WI38 (cell line): ENCODE data around the gene PAOX.
"Not testable (repeated sequence)": the region's sequence is repeated elsewhere in the genome, so short reads cannot be mapped to it uniquely, and the experiment has no call there.

Source experiments
- H3K4me3 ChIP-seq: 2 replicates; pipeline ENCODE4 v1.5.1; 2011; ENCODE audit warnings: low read depth, mild to moderate bottlenecking, control low read depth, low read length
- TF ChIP-seq, protein P1 (sequence below): IDR thresholded peaks from 2 replicates; pipeline ENCODE4 v1.5.1; 2012; ENCODE audit warnings: low read depth, mild to moderate bottlenecking, control low read depth, low read length

Gene PAOX

DNA sequence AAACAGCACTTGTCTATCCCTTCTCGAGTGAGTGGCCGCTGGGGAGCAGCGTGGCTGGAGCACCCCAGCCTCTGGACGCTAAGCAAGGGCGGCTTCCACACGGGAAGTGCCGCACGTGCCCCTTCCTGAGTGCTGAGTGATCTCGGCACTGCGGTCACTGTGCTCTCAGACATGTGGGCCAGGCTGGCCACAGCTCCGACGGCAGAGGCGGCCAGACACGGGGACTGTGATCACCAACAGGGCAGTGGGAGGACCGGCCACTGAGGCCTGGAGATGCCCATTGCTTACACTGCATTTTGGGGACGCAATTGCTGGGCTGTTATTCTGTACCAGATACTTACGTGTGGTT is 13.0 kb upstream of the PAOX start:
- TF ChIP-seq, protein P1, sequence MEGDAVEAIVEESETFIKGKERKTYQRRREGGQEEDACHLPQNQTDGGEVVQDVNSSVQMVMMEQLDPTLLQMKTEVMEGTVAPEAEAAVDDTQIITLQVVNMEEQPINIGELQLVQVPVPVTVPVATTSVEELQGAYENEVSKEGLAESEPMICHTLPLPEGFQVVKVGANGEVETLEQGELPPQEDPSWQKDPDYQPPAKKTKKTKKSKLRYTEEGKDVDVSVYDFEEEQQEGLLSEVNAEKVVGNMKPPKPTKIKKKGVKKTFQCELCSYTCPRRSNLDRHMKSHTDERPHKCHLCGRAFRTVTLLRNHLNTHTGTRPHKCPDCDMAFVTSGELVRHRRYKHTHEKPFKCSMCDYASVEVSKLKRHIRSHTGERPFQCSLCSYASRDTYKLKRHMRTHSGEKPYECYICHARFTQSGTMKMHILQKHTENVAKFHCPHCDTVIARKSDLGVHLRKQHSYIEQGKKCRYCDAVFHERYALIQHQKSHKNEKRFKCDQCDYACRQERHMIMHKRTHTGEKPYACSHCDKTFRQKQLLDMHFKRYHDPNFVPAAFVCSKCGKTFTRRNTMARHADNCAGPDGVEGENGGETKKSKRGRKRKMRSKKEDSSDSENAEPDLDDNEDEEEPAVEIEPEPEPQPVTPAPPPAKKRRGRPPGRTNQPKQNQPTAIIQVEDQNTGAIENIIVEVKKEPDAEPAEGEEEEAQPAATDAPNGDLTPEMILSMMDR, result no peak
- no peak overlapping the region for H3K4me3 ChIP-seq

DNA sequence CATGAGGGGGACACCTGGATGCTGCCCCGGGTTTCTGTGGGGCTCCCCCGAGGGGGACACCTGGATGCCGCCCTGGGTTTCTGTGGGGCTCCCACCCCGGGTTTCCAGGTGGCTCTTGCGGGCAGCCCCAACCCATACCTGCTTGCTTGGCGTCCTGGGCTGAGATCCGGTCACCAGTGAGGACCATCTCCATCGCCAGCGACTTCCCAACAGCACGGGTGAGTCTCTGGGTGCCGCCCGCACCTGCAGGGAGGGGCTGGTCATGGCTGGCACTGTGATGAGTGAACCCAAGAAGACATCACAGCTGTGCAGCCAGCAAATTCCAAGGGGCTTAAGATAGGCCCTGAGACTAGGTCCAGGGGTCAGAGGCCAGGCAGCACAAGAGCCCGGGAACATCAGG is 12.3 kb upstream of the PAOX start:
- TF ChIP-seq, protein P1, result no peak
- no peak overlapping the region for H3K4me3 ChIP-seq

DNA sequence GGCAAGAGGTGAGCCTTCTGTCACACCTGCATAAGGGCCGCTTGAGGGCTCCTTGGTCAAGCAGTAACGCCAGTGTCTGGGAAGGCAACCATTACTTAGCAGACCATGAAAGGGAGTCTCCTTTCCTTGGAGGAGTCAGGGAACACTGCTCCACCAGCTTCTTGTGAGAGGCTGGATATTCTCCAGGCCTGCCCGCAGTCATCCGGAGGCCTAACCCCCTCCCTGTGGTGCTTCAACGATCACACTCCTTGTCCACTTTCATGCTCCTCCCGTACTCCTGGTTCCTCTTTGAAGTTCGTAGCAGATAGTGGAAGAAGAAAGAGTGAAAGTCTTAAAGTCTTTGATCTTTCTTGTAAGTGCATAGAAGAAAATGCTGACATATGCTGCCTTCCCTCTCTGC is 11.6 kb upstream of the PAOX start:
- H3K4me3 ChIP-seq, result not testable (repeated sequence)

DNA sequence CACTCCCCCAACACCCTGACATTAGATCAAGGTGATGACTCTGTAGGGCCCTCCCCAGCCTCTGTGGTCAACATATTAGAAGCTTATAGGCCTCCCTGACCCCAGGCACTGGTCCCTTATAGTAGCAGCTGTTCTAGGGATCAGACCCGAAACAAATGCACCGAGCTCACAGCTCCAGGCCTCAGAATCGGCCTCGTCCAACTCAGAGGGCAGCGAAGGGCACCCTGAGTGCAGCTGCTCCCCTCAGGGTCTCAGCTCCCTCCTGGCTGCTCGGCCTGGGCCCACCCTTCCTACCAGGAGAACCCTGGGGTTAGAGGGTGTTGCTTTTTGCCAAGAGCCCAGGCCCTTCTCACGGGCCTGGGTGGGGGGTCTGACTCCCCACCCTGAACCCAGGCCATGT is 10.9 kb upstream of the PAOX start:
- no peak overlapping the region for H3K4me3 ChIP-seq
- TF ChIP-seq, protein P1, result no peak

DNA sequence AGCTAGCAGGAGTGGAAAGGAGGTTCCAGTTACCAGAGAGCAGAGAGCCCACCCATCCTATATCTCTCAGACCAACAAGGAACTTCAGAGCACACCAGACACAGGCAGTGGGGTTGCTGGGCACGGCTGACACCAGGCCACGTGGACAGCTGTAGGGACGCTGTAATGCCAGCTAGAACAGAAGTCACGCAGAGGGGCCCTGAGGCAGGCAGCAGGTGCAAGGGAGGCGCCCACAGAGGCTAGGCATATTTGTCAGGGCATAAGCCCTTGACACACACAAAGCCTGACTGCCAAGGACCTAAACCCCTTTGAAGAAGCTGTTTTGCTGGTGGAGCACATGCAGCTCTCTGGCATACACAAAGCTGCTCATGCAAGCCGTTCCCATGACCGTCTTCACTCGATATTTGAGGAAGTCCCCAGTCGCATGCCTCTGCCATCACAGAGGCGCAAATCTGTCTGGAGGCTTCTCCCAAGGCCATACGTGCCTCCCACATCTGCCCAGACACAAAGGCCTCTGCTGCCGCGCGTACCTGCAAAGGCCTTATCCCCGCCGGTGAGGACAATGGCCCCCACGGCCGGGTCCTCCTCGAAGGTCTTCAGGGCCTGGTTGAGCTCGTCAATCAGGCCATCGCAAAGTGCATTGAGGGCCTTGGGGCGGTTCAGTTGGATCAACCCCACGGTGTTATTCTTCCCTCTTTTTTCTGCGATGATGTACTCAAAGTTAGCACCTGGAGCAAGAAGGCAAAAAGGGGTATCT is 8.9 kb upstream of the PAOX start:
- TF ChIP-seq, protein P1, result no peak
- H3K4me3 ChIP-seq, result no peak overlapping the region

DNA sequence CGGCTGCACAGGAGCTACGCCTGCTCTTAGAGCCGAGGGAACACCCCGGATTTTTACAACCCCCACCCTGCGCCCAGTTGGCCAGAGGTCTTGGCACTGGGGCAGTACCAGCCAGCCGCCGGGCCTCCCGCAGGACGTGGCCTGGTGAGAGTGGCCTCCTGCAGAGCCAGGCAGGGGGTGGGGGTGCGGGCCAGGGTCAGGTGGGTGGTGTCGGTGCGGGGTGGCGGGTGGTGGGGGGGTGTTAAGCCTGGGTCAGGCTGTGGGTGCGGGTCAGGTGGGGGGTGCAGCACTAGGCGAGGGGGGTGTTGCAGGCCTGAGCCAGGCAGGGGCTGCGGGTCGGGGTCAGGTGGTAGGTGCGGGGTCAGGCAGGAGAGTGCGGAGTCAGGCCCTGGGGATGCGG is 6.6 kb upstream of the PAOX start:
- H3K4me3 ChIP-seq, result peak overlapping the region; percentile 75
- TF ChIP-seq, protein P1, result no peak

DNA sequence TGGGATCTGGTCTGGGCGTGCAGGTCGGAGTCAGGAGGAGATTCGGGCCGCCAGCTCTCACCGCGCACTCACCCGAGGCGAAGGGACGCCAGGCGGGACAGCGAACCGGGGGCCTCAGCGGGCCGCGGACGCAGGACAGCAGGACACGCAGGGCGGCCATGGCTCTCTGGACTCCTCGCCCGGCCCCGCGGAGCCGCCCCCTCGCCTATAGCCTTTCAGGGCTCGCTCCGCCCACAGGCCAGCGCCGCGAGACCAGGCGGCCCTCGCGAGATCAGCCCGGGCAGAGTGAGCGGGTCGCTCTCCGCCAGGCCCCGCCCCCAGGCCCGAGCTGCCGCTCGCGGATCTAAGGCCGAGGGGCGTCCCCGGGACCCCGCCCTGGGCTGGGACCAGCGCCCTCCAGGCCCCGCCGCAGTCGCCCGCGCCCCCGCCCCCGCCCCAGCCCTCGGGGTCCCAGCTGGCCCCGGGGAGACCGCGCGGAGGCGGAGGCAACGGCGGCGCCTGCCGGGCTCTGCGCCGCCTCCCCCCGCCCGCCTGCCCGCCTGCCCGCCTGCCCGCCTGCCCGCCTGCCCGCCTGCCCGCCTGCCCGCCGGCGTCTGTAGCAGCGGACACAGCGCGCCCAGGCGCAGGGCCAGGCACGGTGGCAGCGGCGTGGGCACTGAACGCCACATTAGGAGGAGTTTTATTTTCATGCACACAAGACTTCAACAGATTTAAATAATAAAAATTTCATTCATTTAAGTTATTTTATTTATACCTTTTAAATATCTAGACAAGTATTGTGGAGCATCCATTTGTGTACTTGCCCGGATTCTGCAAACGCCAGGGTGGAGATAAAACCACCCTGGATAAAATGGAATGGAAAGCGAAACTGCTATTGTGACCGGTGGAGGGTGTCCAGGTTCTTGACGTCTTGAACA is 5.6 kb upstream of the PAOX start, which contains the start of gene ECHS1:
Gene ECHS1 (minus strand): TSS at position 181 of the 917 bp plus-strand sequence. CDS start 21 bp downstream, at position 160.
- TF ChIP-seq, protein P1, result no peak
- peak within 1 kb of the TSS; percentile 75 for H3K4me3 ChIP-seq
